Tibial nerve (tissue), 4 donors: Measurements from ENCODE around the gene OPALIN. TPM values are rescaled to one million over a fixed set of nuclear protein-coding genes. Genes with fewer than 3 reads are reported as not detected.

Experiments used
- DNase-seq, 2 donors: peaks; one replicate each; pipeline ENCODE4 v3.0.0-alpha.2; 2019; ENCODE audit warnings: low spot score in 2 of 2
- H3K27ac ChIP-seq, 4 donors: fragments of 200-600 bp; sonication (generic) in 3 of 4; one replicate each; pipeline ENCODE4 v1.5.1; 2017 to 2019; ENCODE audit warnings: mild to moderate bottlenecking in 1 of 4
- H3K27me3 ChIP-seq, 2 donors: fragments of 200-600 bp; sonication (generic) in 1 of 2; one replicate each; pipeline versions ENCODE4 v1.5.1 to v1.6.0; 2017 to 2019
- H3K36me3 ChIP-seq, 3 donors: fragments of 200-600 bp; sonication (generic); one replicate each; pipeline ENCODE4 v1.5.1; 2018 to 2019
- H3K4me1 ChIP-seq, 4 donors: fragments of 200-600 bp; sonication (generic) in 3 of 4; one replicate each; pipeline ENCODE4 v1.5.1; 2017 to 2019
- H3K4me3 ChIP-seq, 4 donors: fragments of 200-600 bp; sonication (generic) in 3 of 4; one replicate each; pipeline ENCODE4 v1.5.1; 2017 to 2019; ENCODE audit warnings: mild to moderate bottlenecking in 1 of 4, moderate library complexity in 1 of 4
- H3K9me3 ChIP-seq, 4 donors: fragments of 200-600 bp; sonication (generic) in 3 of 4; one replicate each; pipeline ENCODE4 v1.5.1; 2017 to 2019
- CTCF ChIP-seq, 5 experiments: fragments of 200-600 bp in 3 of 5; fragments of 450-650 bp in 2 of 5; sonication (generic) in 3 of 5; IDR thresholded peaks; one replicate each; pipeline ENCODE4 v1.5.1; 2016 to 2019; ENCODE audit warnings: antibody characterized with exemption in 5 of 5, mild to moderate bottlenecking in 3 of 5, moderate library complexity in 2 of 5
- EP300 ChIP-seq, 2 donors: sonication (generic); formaldehyde crosslinking; IDR thresholded peaks; one replicate each; pipeline ENCODE4 v1.6.1; 2017; ENCODE audit warnings: antibody characterized with exemption in 2 of 2, mild to moderate bottlenecking in 1 of 2
- POLR2A ChIP-seq, 2 donors: fragments of 450-650 bp; IDR thresholded peaks; one replicate each; pipeline ENCODE4 v1.6.1; 2017; ENCODE audit warnings: antibody characterized with exemption in 2 of 2, mild to moderate bottlenecking in 2 of 2, moderate library complexity in 2 of 2
- WGBS, 2 donors: methylation state at CpG; one replicate each; pipeline ENCODE4 v1.1.5; 2018; 5-methylcytosine and 5-hydroxymethylcytosine counted together
- total RNA-seq, 4 donors: library from RNA; depleted of rRNA; stranded (reverse); fragments of >200 nt; gene quantifications; one replicate each; pipeline ENCODE4 v1.1.0, GENCODE V29; 2016

OPALIN gene
- total RNA-seq, 4 donors from 2014 or later: not detected

- no peak for DNase-seq
- H3K9me3 ChIP-seq: peaks cover 0 to 11% (median 0%) of the 10 kb centered on the region in 4 donors
- H3K36me3 ChIP-seq: no peaks in the 10 kb centered on the region
- TF ChIP-seq EP300 (IDR thresholded peaks at IDR 0.05): no peak
- TF ChIP-seq CTCF (IDR thresholded peaks at IDR 0.05): no peak
- no peak for TF ChIP-seq POLR2A (IDR thresholded peaks at IDR 0.05)
- H3K4me3 ChIP-seq: no peak overlapping the region
- no peaks in the 10 kb centered on the region for H3K27me3 ChIP-seq
- 88 to 94% methylated on average over 1 of the region's 1 CpG for WGBS, 2 donors
- H3K4me1 ChIP-seq: no peaks in the 10 kb centered on the region
- no peak overlapping the region for H3K27ac ChIP-seq
These were observed 12.5 kb downstream of the OPALIN start for GRCh38 chr10:96346295-96346694.

- TF ChIP-seq EP300 (IDR thresholded peaks at IDR 0.05): no peak
- TF ChIP-seq CTCF (IDR thresholded peaks at IDR 0.05): no peak
- no peak for TF ChIP-seq POLR2A (IDR thresholded peaks at IDR 0.05)
- WGBS, 2 donors: 25 to 35% methylated on average over 2 of the region's 2 CpGs
- no peaks in the 10 kb centered on the region for H3K4me1 ChIP-seq
These were observed 13.6 kb downstream of the OPALIN start for GRCh38 chr10:96345222-96345621.

GRCh38 chr10:96344178-96344577 is 14.6 kb downstream of the OPALIN start:
- H3K27me3 ChIP-seq: no peaks in the 10 kb centered on the region
- no peak overlapping the region for H3K4me3 ChIP-seq
- H3K36me3 ChIP-seq: no peaks in the 10 kb centered on the region
- DNase-seq: no peak
- WGBS, 2 donors: 94 to 97% methylated on average over 4 of the region's 4 CpGs
- H3K27ac ChIP-seq: no peak overlapping the region
- no peaks in the 10 kb centered on the region for H3K4me1 ChIP-seq
- peaks cover 0 to 11% (median 0%) of the 10 kb centered on the region in 4 donors for H3K9me3 ChIP-seq
- TF ChIP-seq EP300 (IDR thresholded peaks at IDR 0.05) (no peak), POLR2A (IDR thresholded peaks at IDR 0.05) (no peak), CTCF (IDR thresholded peaks at IDR 0.05) (no peak)

More at GRCh38 chr10:96345222-96345621, 13.6 kb downstream of the OPALIN start:
- no peak for DNase-seq
- H3K4me3 ChIP-seq: no peak overlapping the region
- no peaks in the 10 kb centered on the region for H3K36me3 ChIP-seq
- peaks cover 0 to 11% (median 0%) of the 10 kb centered on the region in 4 donors for H3K9me3 ChIP-seq
- H3K27me3 ChIP-seq: no peaks in the 10 kb centered on the region
- no peak overlapping the region for H3K27ac ChIP-seq

- 70 to 78% methylated on average over 4 of the region's 4 CpGs for WGBS, 2 donors
- no peak for TF ChIP-seq EP300 (IDR thresholded peaks at IDR 0.05)
- TF ChIP-seq CTCF (IDR thresholded peaks at IDR 0.05): no peak
- no peak for TF ChIP-seq POLR2A (IDR thresholded peaks at IDR 0.05)
These were observed 16.4 kb downstream of the OPALIN start for GRCh38 chr10:96342402-96342801.

GRCh38 chr10:96341219-96342182 is 17.3 kb downstream of the OPALIN start:
- TF ChIP-seq POLR2A (IDR thresholded peaks at IDR 0.05) (no peak), EP300 (IDR thresholded peaks at IDR 0.05) (no peak), CTCF (IDR thresholded peaks at IDR 0.05) (no peak)
- 66 to 73% methylated on average over 5 of the region's 5 CpGs for WGBS, 2 donors
- no peak overlapping the region for H3K27ac ChIP-seq
- H3K36me3 ChIP-seq: no peaks in the 10 kb centered on the region
- no peak overlapping the region for H3K4me3 ChIP-seq
- DNase-seq: no peak
- no peaks in the 10 kb centered on the region for H3K27me3 ChIP-seq
- H3K9me3 ChIP-seq: peaks cover 0 to 11% (median 0%) of the 10 kb centered on the region in 4 donors
- no peaks in the 10 kb centered on the region for H3K4me1 ChIP-seq

More at GRCh38 chr10:96342402-96342801, 16.4 kb downstream of the OPALIN start:
- no peak overlapping the region for H3K4me3 ChIP-seq
- no peaks in the 10 kb centered on the region for H3K36me3 ChIP-seq
- peaks cover 0 to 11% (median 0%) of the 10 kb centered on the region in 4 donors for H3K9me3 ChIP-seq
- no peak overlapping the region for H3K27ac ChIP-seq
- H3K4me1 ChIP-seq: no peaks in the 10 kb centered on the region
- H3K27me3 ChIP-seq: no peaks in the 10 kb centered on the region
- DNase-seq: no peak
